ENCODE data around the gene SH3GL3. TPM values are rescaled to one million over a fixed set of nuclear protein-coding genes. Genes with fewer than 3 reads are reported as not detected.

SH3GL3 gene
- total and polyA plus RNA-seq, 2 of the 8 experiments (the other 6 are each of a cell fraction or from before 2014, with no cell fraction given), result 14.1 to 19.1 TPM

- Histone ChIP-seq H3K9ac (replicated peaks in 1 of 4; ENCODE audit: extremely low read depth in 1 of 4, low read depth in 3 of 4, low read length in 3 of 4) (no peak overlapping the region), H3K23ac (ENCODE audit: insufficient read length) (no peak overlapping the region), H2BK15ac (ENCODE audit: low read length) (no peak overlapping the region), H3K36me3 (ENCODE audit: control insufficient read depth in 2 of 4, insufficient read depth in 4 of 4, low read length in 3 of 4) (no peaks in the 10 kb centered on the region), H4K8ac (ENCODE audit: extremely low read depth, insufficient read depth, low read length) (no peak overlapping the region), H2BK12ac (ENCODE audit: low read depth, low read length) (no peak overlapping the region), H2BK120ac (replicated peaks; ENCODE audit: low read depth, low read length) (no peak overlapping the region), H3K9me3 (ENCODE audit: insufficient read depth in 2 of 2, low read depth in 1 of 2, low read length in 1 of 2) (no peaks in the 10 kb centered on the region), H2AK5ac (ENCODE audit: low read depth, low read length) (no peak overlapping the region), H4K91ac (replicated peaks; ENCODE audit: insufficient read length, low read length) (no peak overlapping the region), H2AFZ (ENCODE audit: low read length) (no peak overlapping the region), H4K5ac (ENCODE audit: insufficient read length, low read depth, low read length) (no peak overlapping the region), H3K56ac (replicated peaks; ENCODE audit: insufficient read length, low read depth, low read length) (no peak overlapping the region), H4K20me1 (replicated peaks in 1 of 2; ENCODE audit: control insufficient read depth in 1 of 2, insufficient read depth in 2 of 2, low read length in 2 of 2) (no peaks in the 10 kb centered on the region), H3K4me1 (replicated peaks in 1 of 4; ENCODE audit: control insufficient read depth in 3 of 4, insufficient read depth in 4 of 4, low read length in 3 of 4) (peaks cover 0 to 5% (median 2%) of the 10 kb centered on the region in 4 experiments; a peak in 5 of 7 replicates), H3K27ac (ENCODE audit: low read depth, low read length) (no peak overlapping the region), H3K79me2 (ENCODE audit: control insufficient read depth in 1 of 2, insufficient read depth in 2 of 2, low read length in 2 of 2) (no peaks in the 10 kb centered on the region), H3K4ac (replicated peaks; ENCODE audit: insufficient read length, low read depth, low read length) (no peak overlapping the region), H3K4me2 (ENCODE audit: insufficient read depth in 1 of 2, low read depth in 2 of 2, low read length in 2 of 2) (no peak overlapping the region), H3K18ac (ENCODE audit: extremely low read depth, low read length) (no peak overlapping the region), H2BK5ac (ENCODE audit: low read depth, low read length) (no peak overlapping the region), H3K27me3 (replicated peaks in 1 of 4; ENCODE audit: control insufficient read depth in 3 of 4, extremely low read depth in 1 of 4, insufficient read depth in 3 of 4, low read length in 3 of 4) (peaks cover 10 to 33% (median 29%) of the 10 kb centered on the region in 4 experiments), H2BK20ac (ENCODE audit: low read length) (no peak overlapping the region), H3K14ac (ENCODE audit: insufficient read length) (no peak overlapping the region), H3K4me3 (ENCODE audit: extremely low read depth in 1 of 4, insufficient read depth in 2 of 4, low read depth in 3 of 4, low read length in 4 of 4) (no peak overlapping the region), H3K23me2 (ENCODE audit: low read depth, low read length) (peaks cover 8% of the 10 kb centered on the region; the same call in 1 of the 2 replicates), H3K79me1 (ENCODE audit: low read depth, low read length) (no peaks in the 10 kb centered on the region)
- peak in 1 of 2 experiments; percentile 63 for DNase-seq (ENCODE audit: low read depth in 1 of 2, low spot score in 2 of 2)
- no peak for TF ChIP-seq EZH2 (IDR thresholded peaks at IDR 0.05; ENCODE audit: low read depth, low read length, severe bottlenecking)
- TF ChIP-seq CTCF (IDR thresholded peaks at IDR 0.05; ENCODE audit: control extremely low read depth in 1 of 3, insufficient read depth in 1 of 3, low read depth in 1 of 3, low read length in 3 of 3), result peak; percentile 70 to 81 (median 80)
- no peak for TF ChIP-seq CHD1 (IDR thresholded peaks at IDR 0.05; ENCODE audit: low read depth, low read length)
- TF ChIP-seq RXRA (IDR thresholded peaks at IDR 0.05; ENCODE audit: insufficient read depth, low read depth, low read length), result no peak
- no peak for TF ChIP-seq CBX5 (IDR thresholded peaks at IDR 0.05; ENCODE audit: low read depth, low read length)
- peak; percentile 79 to 84 for TF ChIP-seq RAD21 (IDR thresholded peaks at IDR 0.05 in 1 of 2, conservative IDR thresholded peaks at IDR 0.05 in 1 of 2; ENCODE audit: low read depth in 2 of 2, low read length in 2 of 2)
- TF ChIP-seq SP4 (IDR thresholded peaks at IDR 0.05; ENCODE audit: low read length), result no peak
- ChIA-PET POLR2A (ENCODE audit: partially characterized antibody) (no interaction called here), CTCF (ENCODE audit: partially characterized antibody) (interaction anchor here (0.6 to 3.3 kb wide), 44 partner anchors 9 to 972 kb away, joined by 3 to 20 read pairs (median 4); no protein-coding TSS in a partner anchor)
- peak; percentile 69 for FAIRE-seq
- 84% methylated on average over 4 of the region's 4 CpGs; no CpG with 5 or more reads in 1 of the 2 experiments for WGBS, 2 experiments (ENCODE audit: extremely low coverage in 1 of 2, insufficient coverage in 1 of 2, insufficient read length in 1 of 2, insufficient replicate concordance in 2 of 2, low coverage in 1 of 2, low lambda C conversion rate in 2 of 2, missing lambda C conversion rate in 1 of 2)
Measured at GRCh38 chr15:83657549-83657948, 210.4 kb downstream of the SH3GL3 start.

All from H1 (cell line).